ENCODE measurements around the gene FRMD4A. TPM values are rescaled to one million over a fixed set of nuclear protein-coding genes. Genes with fewer than 3 reads are reported as not detected.
A peak's percentile ranks its signal among the peaks of the same experiment; 100 is the strongest.

FRMD4A gene
- polyA plus RNA-seq, 1 of the 3 experiments (the other 2 are of a cell fraction): 37.7 TPM

DNA sequence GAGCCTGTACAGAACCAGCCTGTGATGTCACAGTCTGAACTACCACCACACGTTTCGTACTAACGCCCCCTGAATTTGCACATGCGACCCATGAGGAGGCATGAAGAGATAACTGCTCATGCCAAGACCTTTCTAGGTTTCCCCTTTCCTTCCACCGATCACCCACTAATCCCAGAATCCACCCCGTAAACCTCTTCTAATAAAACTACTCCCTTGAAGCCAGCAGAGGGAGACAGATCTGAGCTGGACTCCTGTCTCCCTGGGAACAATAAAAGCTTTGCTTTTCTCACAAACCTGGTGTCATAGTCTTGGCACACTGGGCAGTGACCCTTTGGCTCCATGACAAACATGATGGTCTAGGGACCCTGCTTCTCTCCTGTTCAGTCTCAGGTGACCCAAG, 144.5 kb downstream of the FRMD4A start:
- WGBS (ENCODE audit: low lambda C conversion rate): 54% methylated on average over 6 of the region's 6 CpGs
- Histone ChIP-seq H3K79me2 (ENCODE audit: insufficient read depth) (no peaks in the 10 kb centered on the region), H3K36me3 (replicated peaks in 1 of 2; ENCODE audit: control insufficient read depth in 1 of 2, insufficient read depth in 2 of 2, low read length in 1 of 2) (no peaks in the 10 kb centered on the region), H2AFZ (ENCODE audit: low read depth) (no peak overlapping the region), H3K4me1 (ENCODE audit: control insufficient read depth in 1 of 2, insufficient read depth in 2 of 2, low read depth in 1 of 2, low read length in 1 of 2) (no peaks in the 10 kb centered on the region), H3K27ac (ENCODE audit: low read depth in 2 of 2, low read length in 1 of 2) (no peak overlapping the region), H3K9ac (no peak overlapping the region), H4K20me1 (ENCODE audit: insufficient read depth) (no peaks in the 10 kb centered on the region), H3K9me3 (no peaks in the 10 kb centered on the region), H3K4me3 (ENCODE audit: low read depth in 2 of 2, low read length in 1 of 2) (no peak overlapping the region), H3F3A (replicated peaks; ENCODE audit: insufficient read depth) (no peaks in the 10 kb centered on the region), H3K9me2 (no peaks in the 10 kb centered on the region), H3K4me2 (no peak overlapping the region), H3K27me3 (ENCODE audit: insufficient read depth) (peaks cover 6% of the 10 kb centered on the region; the same call in 1 of the 2 replicates)
- CTCF ChIA-PET: interaction anchor here (2.0 to 7.3 kb wide), 2 partner anchors 10 to 14 kb away, joined by 8 to 43 read pairs; no protein-coding TSS in a partner anchor
- TF ChIP-seq SIN3A (IDR thresholded peaks at IDR 0.05; ENCODE audit: borderline replicate concordance, low read depth, low read length): no peak
- TF ChIP-seq, protein P1, sequence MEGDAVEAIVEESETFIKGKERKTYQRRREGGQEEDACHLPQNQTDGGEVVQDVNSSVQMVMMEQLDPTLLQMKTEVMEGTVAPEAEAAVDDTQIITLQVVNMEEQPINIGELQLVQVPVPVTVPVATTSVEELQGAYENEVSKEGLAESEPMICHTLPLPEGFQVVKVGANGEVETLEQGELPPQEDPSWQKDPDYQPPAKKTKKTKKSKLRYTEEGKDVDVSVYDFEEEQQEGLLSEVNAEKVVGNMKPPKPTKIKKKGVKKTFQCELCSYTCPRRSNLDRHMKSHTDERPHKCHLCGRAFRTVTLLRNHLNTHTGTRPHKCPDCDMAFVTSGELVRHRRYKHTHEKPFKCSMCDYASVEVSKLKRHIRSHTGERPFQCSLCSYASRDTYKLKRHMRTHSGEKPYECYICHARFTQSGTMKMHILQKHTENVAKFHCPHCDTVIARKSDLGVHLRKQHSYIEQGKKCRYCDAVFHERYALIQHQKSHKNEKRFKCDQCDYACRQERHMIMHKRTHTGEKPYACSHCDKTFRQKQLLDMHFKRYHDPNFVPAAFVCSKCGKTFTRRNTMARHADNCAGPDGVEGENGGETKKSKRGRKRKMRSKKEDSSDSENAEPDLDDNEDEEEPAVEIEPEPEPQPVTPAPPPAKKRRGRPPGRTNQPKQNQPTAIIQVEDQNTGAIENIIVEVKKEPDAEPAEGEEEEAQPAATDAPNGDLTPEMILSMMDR (IDR thresholded peaks at IDR 0.05): peak; percentile 46
- DNase-seq: no peak
- POLR2A ChIA-PET: no interaction called here

DNA sequence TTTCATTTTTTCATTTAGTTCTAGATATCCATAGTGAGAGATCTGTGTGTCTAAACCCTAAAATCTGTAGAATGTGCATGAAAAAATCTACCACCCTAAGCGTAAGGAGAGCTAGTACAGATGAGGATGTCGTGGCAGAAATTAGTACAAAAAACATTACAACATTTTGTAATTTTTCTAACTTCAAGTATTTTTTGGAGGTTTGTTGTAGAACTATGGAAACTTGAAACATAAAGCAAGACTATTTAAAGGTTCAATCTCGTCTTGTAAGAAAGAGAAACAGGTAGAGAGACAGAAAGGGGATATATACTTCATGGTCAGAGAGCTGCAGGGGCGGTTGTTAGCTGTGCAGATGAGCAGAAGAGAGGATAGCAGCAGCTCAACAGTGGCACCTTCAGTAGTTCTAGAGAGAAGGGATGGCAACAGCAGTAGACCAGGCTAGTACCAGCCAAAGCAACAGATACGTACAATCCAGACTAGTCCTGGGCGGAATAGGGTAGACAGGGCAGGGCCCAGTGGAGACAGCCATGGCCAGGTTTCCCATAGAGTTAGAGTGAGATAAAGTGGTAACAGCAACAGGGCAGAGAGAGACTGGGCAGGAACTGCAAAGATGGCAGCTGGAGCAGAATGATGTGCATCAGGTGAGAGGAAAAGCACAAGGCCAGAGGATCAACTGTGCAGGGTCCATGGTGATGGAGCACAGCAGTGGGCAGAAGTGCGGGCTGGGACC, 145.2 kb downstream of the FRMD4A start:
- Histone ChIP-seq H3K9me2 (no peaks in the 10 kb centered on the region), H3K36me3 (replicated peaks in 1 of 2; ENCODE audit: control insufficient read depth in 1 of 2, insufficient read depth in 2 of 2, low read length in 1 of 2) (no peaks in the 10 kb centered on the region), H3K9ac (no peak overlapping the region), H4K20me1 (ENCODE audit: insufficient read depth) (no peaks in the 10 kb centered on the region), H3K4me3 (ENCODE audit: low read depth in 2 of 2, low read length in 1 of 2) (no peak overlapping the region), H3F3A (replicated peaks; ENCODE audit: insufficient read depth) (no peaks in the 10 kb centered on the region), H3K27ac (ENCODE audit: low read depth in 2 of 2, low read length in 1 of 2) (no peak overlapping the region), H3K27me3 (ENCODE audit: insufficient read depth) (peaks cover 6% of the 10 kb centered on the region; the same call in 1 of the 2 replicates), H3K4me1 (ENCODE audit: control insufficient read depth in 1 of 2, insufficient read depth in 2 of 2, low read depth in 1 of 2, low read length in 1 of 2) (no peaks in the 10 kb centered on the region), H2AFZ (ENCODE audit: low read depth) (no peak overlapping the region), H3K4me2 (no peak overlapping the region), H3K79me2 (ENCODE audit: insufficient read depth) (no peaks in the 10 kb centered on the region), H3K9me3 (no peaks in the 10 kb centered on the region)
- CTCF ChIA-PET: interaction anchor here (0.5 to 7.3 kb wide), 3 partner anchors 10 to 152 kb away, joined by 3 to 43 read pairs (median 8); no protein-coding TSS in a partner anchor
- 37% methylated on average over 7 of the region's 7 CpGs for WGBS (ENCODE audit: low lambda C conversion rate)
- POLR2A ChIA-PET: no interaction called here
- TF ChIP-seq PBX3 (IDR thresholded peaks at IDR 0.05) (no peak), EZH2phosphoT487 (IDR thresholded peaks at IDR 0.05; ENCODE audit: borderline replicate concordance, low read depth) (no peak), FOXJ3 (CRISPR knock-in tag; IDR thresholded peaks at IDR 0.05) (no peak), TAF1 (IDR thresholded peaks at IDR 0.05; ENCODE audit: borderline replicate concordance, low read depth, low read length) (no peak), EP300 (IDR thresholded peaks at IDR 0.05; ENCODE audit: borderline replicate concordance in 1 of 2, low read depth in 1 of 2, low read length in 1 of 2) (no peak), YY1 (IDR thresholded peaks at IDR 0.05; ENCODE audit: low read depth) (no peak), MEF2A (IDR thresholded peaks at IDR 0.05; ENCODE audit: borderline replicate concordance, low read depth) (no peak), GABPA (IDR thresholded peaks at IDR 0.05; ENCODE audit: low read depth) (no peak), TCF12 (IDR thresholded peaks at IDR 0.05) (no peak), FOSL2 (IDR thresholded peaks at IDR 0.05; ENCODE audit: borderline replicate concordance, low read depth) (no peak), GATA2 (CRISPR knock-in tag; IDR thresholded peaks at IDR 0.05) (no peak), FOXM1 (IDR thresholded peaks at IDR 0.05; ENCODE audit: low read depth) (no peak), NRF1 (IDR thresholded peaks at IDR 0.05; ENCODE audit: low read depth, low read length) (no peak), JUND (IDR thresholded peaks at IDR 0.05) (no peak), CHD2 (IDR thresholded peaks at IDR 0.05; ENCODE audit: low read length, partially characterized antibody) (no peak), USF1 (IDR thresholded peaks at IDR 0.05; ENCODE audit: borderline replicate concordance, low read depth) (no peak), RAD21 (IDR thresholded peaks at IDR 0.05; ENCODE audit: low read length) (no peak)
- TF ChIP-seq, protein P1 (IDR thresholded peaks at IDR 0.05): no peak
- TF ChIP-seq, protein P2, sequence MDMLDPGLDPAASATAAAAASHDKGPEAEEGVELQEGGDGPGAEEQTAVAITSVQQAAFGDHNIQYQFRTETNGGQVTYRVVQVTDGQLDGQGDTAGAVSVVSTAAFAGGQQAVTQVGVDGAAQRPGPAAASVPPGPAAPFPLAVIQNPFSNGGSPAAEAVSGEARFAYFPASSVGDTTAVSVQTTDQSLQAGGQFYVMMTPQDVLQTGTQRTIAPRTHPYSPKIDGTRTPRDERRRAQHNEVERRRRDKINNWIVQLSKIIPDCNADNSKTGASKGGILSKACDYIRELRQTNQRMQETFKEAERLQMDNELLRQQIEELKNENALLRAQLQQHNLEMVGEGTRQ (IDR thresholded peaks at IDR 0.05; ENCODE audit: borderline replicate concordance, low read depth, low read length): no peak
- DNase-seq: no peak
